Esophagus muscularis mucosa (tissue), 4 donors: ENCODE results near the gene PTPRD. TPM values are rescaled to one million over a fixed set of nuclear protein-coding genes. Genes with fewer than 3 reads are reported as not detected.

Experiments
- DNase-seq: peaks from one replicate; pipeline ENCODE4 v3.0.0-alpha.2; 2017; ENCODE audit errors: extremely low spot score
- H3K27ac ChIP-seq, 4 donors: fragments of 200-600 bp; sonication (generic); replicated peaks in 1 of 4; 1 replicate in 3 of 4; 2 replicates in 1 of 4; pipeline ENCODE4 v1.5.1; 2016 to 2019; ENCODE audit warnings: mild to moderate bottlenecking in 1 of 4
- H3K27me3 ChIP-seq, 4 donors: fragments of 200-600 bp; sonication (generic); one replicate each; pipeline versions ENCODE4 v1.5.1 to v1.6.0; 2016 to 2019
- H3K36me3 ChIP-seq, 4 donors: fragments of 200-600 bp; sonication (generic); one replicate each; pipeline ENCODE4 v1.5.1; 2016 to 2019
- H3K4me1 ChIP-seq, 4 donors: fragments of 200-600 bp; sonication (generic); one replicate each; pipeline ENCODE4 v1.5.1; 2016 to 2019
- H3K4me3 ChIP-seq, 4 donors: fragments of 200-600 bp; sonication (generic); 1 replicate in 2 of 4; 2 replicates in 2 of 4; pipeline ENCODE4 v1.5.1; 2016 to 2019; ENCODE audit warnings: mild to moderate bottlenecking in 4 of 4, moderate library complexity in 1 of 4
- H3K9me3 ChIP-seq, 4 donors: fragments of 200-600 bp; sonication (generic); 1 replicate in 3 of 4; 2 replicates in 1 of 4; pipeline ENCODE4 v1.5.1; 2016 to 2019
- CTCF ChIP-seq, 3 experiments: fragments of 200-600 bp in 2 of 3; fragments of 450-650 bp in 1 of 3; sonication (generic) in 2 of 3; IDR thresholded peaks; one replicate each; pipeline ENCODE4 v1.5.1; 2017 to 2019; ENCODE audit warnings: antibody characterized with exemption in 3 of 3, mild to moderate bottlenecking in 2 of 3, moderate library complexity in 1 of 3
- EP300 ChIP-seq: sonication (generic); formaldehyde crosslinking; IDR thresholded peaks from one replicate; pipeline ENCODE4 v1.6.1; 2017; ENCODE audit warnings: antibody characterized with exemption
- POLR2A ChIP-seq: fragments of 450-650 bp; IDR thresholded peaks from one replicate; pipeline ENCODE4 v1.6.1; 2017; ENCODE audit warnings: antibody characterized with exemption, moderate library complexity, mild to moderate bottlenecking, low read depth
- POLR2AphosphoS5 ChIP-seq, 2 donors: sonication (generic); formaldehyde crosslinking; IDR thresholded peaks; one replicate each; pipeline ENCODE4 v1.6.1; 2017; ENCODE audit warnings: antibody characterized with exemption in 2 of 2
- WGBS: methylation state at CpG from one replicate; pipeline ENCODE4 v1.1.5; 2018; 5-methylcytosine and 5-hydroxymethylcytosine counted together
- intact Hi-C: fragments of 100-400 bp; cut with DNase I; formaldehyde crosslinking; loops from one replicate; pipeline ENCODE4 v1.15.1; 2023
- total RNA-seq, 4 donors: library from RNA; depleted of rRNA; stranded (reverse); fragments of >200 nt; gene quantifications; one replicate each; pipeline versions ENCODE4 v1.1.0 to v1.2.1, GENCODE V29; 2016

The PTPRD gene
- total RNA-seq, 4 donors from 2014 or later, result 4.1 to 6.6 (median 5.0) TPM

DNA sequence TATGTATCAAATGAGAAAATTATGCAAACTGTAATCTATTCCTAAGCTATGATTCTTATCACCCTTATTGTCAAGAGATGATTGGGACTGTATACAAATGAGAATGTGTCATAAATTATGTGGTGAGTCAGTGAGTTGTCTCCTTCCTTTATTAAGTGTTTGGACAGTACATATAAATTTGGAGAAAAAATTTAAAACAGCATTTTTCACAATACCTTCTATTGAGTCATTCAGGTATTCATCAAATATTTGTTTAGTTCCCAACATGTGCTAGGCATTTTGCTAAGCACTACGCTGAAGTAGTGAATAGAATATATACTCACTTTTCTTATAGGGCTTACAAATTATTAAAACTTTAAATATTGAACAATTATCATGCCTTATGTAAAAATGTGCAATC lies 36.3 kb upstream of the PTPRD start:
- no peak overlapping the region for H3K4me3 ChIP-seq
- no peak overlapping the region for H3K27ac ChIP-seq
- TF ChIP-seq POLR2AphosphoS5 (IDR thresholded peaks at IDR 0.05), result no peak
- no peak for TF ChIP-seq EP300
- TF ChIP-seq CTCF (IDR thresholded peaks at IDR 0.05), result no peak
- TF ChIP-seq POLR2A, result no peak
- DNase-seq, result no peak
- no peaks in the 10 kb centered on the region for H3K27me3 ChIP-seq
- H3K4me1 ChIP-seq, result no peaks in the 10 kb centered on the region
- WGBS, result 76% methylated on average over 1 of the region's 1 CpG
- H3K9me3 ChIP-seq, result peaks cover 0 to 14% (median 4%) of the 10 kb centered on the region in 4 donors
- H3K36me3 ChIP-seq, result no peaks in the 10 kb centered on the region
- intact Hi-C loops, result no loop called here

GRCh38 chr9:10633785-10634184 lies 21.0 kb upstream of the PTPRD start:
- Histone ChIP-seq H3K9me3 (no peaks in the 10 kb centered on the region), H3K36me3 (no peaks in the 10 kb centered on the region), H3K4me3 (no peak overlapping the region), H3K27ac (no peak overlapping the region), H3K27me3 (no peaks in the 10 kb centered on the region), H3K4me1 (no peaks in the 10 kb centered on the region)
- 91% methylated on average over 3 of the region's 3 CpGs for WGBS
- DNase-seq, result no peak
- intact Hi-C loops, result no loop called here
- no peak for TF ChIP-seq POLR2AphosphoS5 (IDR thresholded peaks at IDR 0.05)
- TF ChIP-seq POLR2A, result no peak
- no peak for TF ChIP-seq EP300
- TF ChIP-seq CTCF (IDR thresholded peaks at IDR 0.05), result no peak

- TF ChIP-seq CTCF (IDR thresholded peaks at IDR 0.05), result no peak
- no peak for TF ChIP-seq POLR2A
- TF ChIP-seq POLR2AphosphoS5 (IDR thresholded peaks at IDR 0.05), result no peak
- TF ChIP-seq EP300, result no peak
- no peaks in the 10 kb centered on the region for H3K36me3 ChIP-seq
- WGBS, result 55% methylated on average over 9 of the region's 9 CpGs
- no peak for DNase-seq
- H3K4me1 ChIP-seq, result peaks cover 3 to 19% (median 15%) of the 10 kb centered on the region in 4 donors
- no peak overlapping the region for H3K27ac ChIP-seq
- H3K9me3 ChIP-seq, result no peaks in the 10 kb centered on the region
- H3K27me3 ChIP-seq, result peaks cover 0 to 56% (median 12%) of the 10 kb centered on the region in 4 donors
- intact Hi-C loops, result no loop called here
- H3K4me3 ChIP-seq, result no peak overlapping the region
Measured at GRCh38 chr9:10614196-10614800, 1.5 kb upstream of the PTPRD start.

GRCh38 chr9:10613419-10613818 lies 617 bp upstream of the PTPRD start:
- no peak for TF ChIP-seq EP300
- TF ChIP-seq CTCF (IDR thresholded peaks at IDR 0.05), result no peak
- no peak for TF ChIP-seq POLR2A
- TF ChIP-seq POLR2AphosphoS5 (IDR thresholded peaks at IDR 0.05), result no peak
- intact Hi-C loops, result no loop called here
- H3K36me3 ChIP-seq, result no peaks in the 10 kb centered on the region
- peaks cover 3 to 19% (median 15%) of the 10 kb centered on the region in 4 donors for H3K4me1 ChIP-seq
- H3K4me3 ChIP-seq, result peak overlapping the region; percentile 55 to 64 (median 58)
- no peaks in the 10 kb centered on the region for H3K9me3 ChIP-seq
- DNase-seq, result no peak
- no peak overlapping the region for H3K27ac ChIP-seq
- WGBS, result 7% methylated on average over 9 of the region's 13 CpGs
- peaks cover 0 to 56% (median 12%) of the 10 kb centered on the region in 4 donors for H3K27me3 ChIP-seq

DNA sequence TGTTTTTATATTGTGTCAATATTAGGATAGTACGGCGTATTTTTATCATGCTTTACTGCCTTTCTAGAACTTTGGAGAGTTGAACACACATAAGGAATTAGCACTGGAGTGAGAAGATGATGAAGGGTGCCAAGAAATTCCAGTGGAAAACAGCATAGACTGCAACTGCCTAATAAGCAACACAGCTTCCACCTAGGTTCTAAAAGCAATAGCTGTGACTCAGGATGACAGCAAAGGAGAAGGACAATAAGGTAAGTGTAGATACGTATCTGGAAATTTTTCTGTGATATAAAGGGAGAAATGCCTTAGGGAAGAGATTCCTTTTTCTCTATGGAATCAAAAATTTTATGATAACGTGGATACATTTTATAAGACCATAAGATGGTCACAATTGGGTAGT lies 7.4 kb downstream of the PTPRD start:
- H3K9me3 ChIP-seq, result no peaks in the 10 kb centered on the region
- H3K4me1 ChIP-seq, result no peaks in the 10 kb centered on the region
- no peaks in the 10 kb centered on the region for H3K27me3 ChIP-seq
- DNase-seq, result no peak
- TF ChIP-seq CTCF (IDR thresholded peaks at IDR 0.05), result no peak
- no peak overlapping the region for H3K4me3 ChIP-seq
- 75% methylated on average over 4 of the region's 4 CpGs for WGBS
- H3K27ac ChIP-seq, result no peak overlapping the region
- intact Hi-C loops, result no loop called here
- no peaks in the 10 kb centered on the region for H3K36me3 ChIP-seq
